ENCODE results near the gene CD44.

DNA sequence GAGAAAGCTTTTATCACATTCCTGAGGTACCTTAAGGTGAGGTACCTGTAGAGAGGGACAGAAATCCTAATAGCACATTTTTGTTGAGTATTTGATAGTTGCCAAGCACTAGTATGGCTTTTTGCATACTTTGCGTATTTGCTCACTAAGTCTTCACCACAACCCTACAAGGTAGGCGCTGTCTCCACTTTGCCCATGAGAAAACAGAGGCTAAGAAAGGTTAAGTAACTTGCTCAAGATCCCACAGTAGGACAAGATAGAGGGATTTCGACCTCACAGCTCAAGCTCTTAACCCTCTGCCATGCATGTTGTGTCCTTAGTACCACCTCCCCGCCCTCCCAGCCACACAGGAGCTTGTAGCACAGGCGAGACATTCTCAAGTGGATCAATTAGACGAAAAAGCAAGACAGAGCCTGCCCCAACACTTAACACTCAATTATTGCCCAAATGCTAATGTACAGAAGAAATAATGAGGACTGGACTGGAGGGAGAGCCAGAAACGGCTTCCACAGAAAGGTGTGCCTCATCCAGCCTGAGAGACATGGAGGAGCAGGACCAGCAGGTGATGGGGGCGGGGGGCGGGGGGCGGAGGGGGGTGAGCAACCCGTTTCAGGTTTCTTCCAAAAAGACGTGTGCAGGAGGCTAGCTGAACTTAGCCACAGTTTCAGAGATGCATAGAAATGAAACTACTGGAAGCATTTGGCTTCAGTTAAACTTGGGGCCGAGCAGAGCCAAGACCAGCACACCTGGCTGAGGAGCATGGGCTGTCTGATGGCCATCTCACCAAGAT lies 26.7 kb upstream of the CD44 start:
- TF ChIP-seq, protein P1, sequence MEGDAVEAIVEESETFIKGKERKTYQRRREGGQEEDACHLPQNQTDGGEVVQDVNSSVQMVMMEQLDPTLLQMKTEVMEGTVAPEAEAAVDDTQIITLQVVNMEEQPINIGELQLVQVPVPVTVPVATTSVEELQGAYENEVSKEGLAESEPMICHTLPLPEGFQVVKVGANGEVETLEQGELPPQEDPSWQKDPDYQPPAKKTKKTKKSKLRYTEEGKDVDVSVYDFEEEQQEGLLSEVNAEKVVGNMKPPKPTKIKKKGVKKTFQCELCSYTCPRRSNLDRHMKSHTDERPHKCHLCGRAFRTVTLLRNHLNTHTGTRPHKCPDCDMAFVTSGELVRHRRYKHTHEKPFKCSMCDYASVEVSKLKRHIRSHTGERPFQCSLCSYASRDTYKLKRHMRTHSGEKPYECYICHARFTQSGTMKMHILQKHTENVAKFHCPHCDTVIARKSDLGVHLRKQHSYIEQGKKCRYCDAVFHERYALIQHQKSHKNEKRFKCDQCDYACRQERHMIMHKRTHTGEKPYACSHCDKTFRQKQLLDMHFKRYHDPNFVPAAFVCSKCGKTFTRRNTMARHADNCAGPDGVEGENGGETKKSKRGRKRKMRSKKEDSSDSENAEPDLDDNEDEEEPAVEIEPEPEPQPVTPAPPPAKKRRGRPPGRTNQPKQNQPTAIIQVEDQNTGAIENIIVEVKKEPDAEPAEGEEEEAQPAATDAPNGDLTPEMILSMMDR (IDR thresholded peaks at IDR 0.05) = no peak
- no peak for TF ChIP-seq POLR2A (IDR thresholded peaks at IDR 0.05)

All from thyroid gland (tissue), 4 donors.